Posterior vena cava (tissue), 2 donors: ENCODE data around the gene FHAD1. TPM values are rescaled to one million over a fixed set of nuclear protein-coding genes. Genes with fewer than 3 reads are reported as not detected.
"Not testable (repeated sequence)": the region's sequence is repeated elsewhere in the genome, so short reads cannot be mapped to it uniquely, and the experiment has no call there.

Source experiments
- DNase-seq: peaks from one replicate; pipeline ENCODE4 v3.0.0-alpha.2; 2020; ENCODE audit warnings: low spot score
- intact Hi-C, 2 donors: fragments of 100-400 bp; cut with DNase I; formaldehyde crosslinking; loops; one replicate each; pipeline versions ENCODE4 v1.14.1 to v1.14.2; 2022 to 2023
- total RNA-seq, 2 donors: library from RNA; stranded (reverse); fragmentation: NEBNext Ultra II Directional; extraction: Animal tissue kit (Norgen Biotek cat#: 25700); gene quantifications; one replicate each; pipeline ENCODE4 v1.2.1, GENCODE V29; 2021
- donor health status: DM: yes; HTN: yes; CAD: no.
- donor health status: DM: yes; HTN: yes; CAD: no.

FHAD1 gene
- total RNA-seq, 2 donors from 2014 or later: 0.43 TPM; not detected in 1

- no peak for DNase-seq
- intact Hi-C loops: no loop called here
These were observed 170.3 kb downstream of the FHAD1 start for GRCh38 chr1:15417059-15417934.

GRCh38 chr1:15418806-15419515, 171.9 kb downstream of the FHAD1 start:
- no peak for DNase-seq
- intact Hi-C loops: no loop called here

- intact Hi-C loops: no loop called here
- DNase-seq: no peak
These were observed 173.9 kb downstream of the FHAD1 start for GRCh38 chr1:15420853-15421465.

GRCh38 chr1:15422871-15423270, 175.8 kb downstream of the FHAD1 start:
- no peak for DNase-seq
- intact Hi-C loops: no loop called here

- DNase-seq: no peak
- intact Hi-C loops: no loop called here
These were observed 176.5 kb downstream of the FHAD1 start for GRCh38 chr1:15423355-15424077.

- intact Hi-C loops: no loop called here
- no peak for DNase-seq
These were observed 177.2 kb downstream of the FHAD1 start for GRCh38 chr1:15424146-15424667.

- intact Hi-C loops: no loop called here
- no peak for DNase-seq
These were observed 178.0 kb downstream of the FHAD1 start for GRCh38 chr1:15424981-15425380.

- intact Hi-C loops: no loop called here
- no peak for DNase-seq
These were observed 178.5 kb downstream of the FHAD1 start for GRCh38 chr1:15425521-15425920.

GRCh38 chr1:15425958-15426357, 178.9 kb downstream of the FHAD1 start:
- no peak for DNase-seq
- intact Hi-C loops: no loop called here

GRCh38 chr1:15426492-15427279, 179.7 kb downstream of the FHAD1 start:
- intact Hi-C loops: no loop called here
- no peak for DNase-seq

- DNase-seq: no peak
- intact Hi-C loops: no loop called here
These were observed 180.2 kb downstream of the FHAD1 start for GRCh38 chr1:15427280-15427666.

GRCh38 chr1:15428252-15428651, 181.2 kb downstream of the FHAD1 start:
- intact Hi-C loops: not testable (repeated sequence)

GRCh38 chr1:15428815-15429435, 181.9 kb downstream of the FHAD1 start:
- intact Hi-C loops: no loop called here
- DNase-seq: no peak

More at GRCh38 chr1:15428252-15428651, 181.2 kb downstream of the FHAD1 start:
- DNase-seq: not testable (repeated sequence)

GRCh38 chr1:15429701-15430149, 182.7 kb downstream of the FHAD1 start:
- intact Hi-C loops: loop anchor here (1.0 to 5.0 kb wide), 2 partner anchors 106 to 107 kb away; no protein-coding TSS in a partner anchor
- DNase-seq: no peak

- intact Hi-C loops: loop anchor here (1.0 to 5.0 kb wide), 2 partner anchors 108 to 109 kb away; no protein-coding TSS in a partner anchor
- peak; percentile 89 for DNase-seq
These were observed 184.0 kb downstream of the FHAD1 start for GRCh38 chr1:15430787-15431570.

GRCh38 chr1:15431571-15431948, 184.5 kb downstream of the FHAD1 start:
- intact Hi-C loops: loop anchor here in 1 of 2 donors (5.0 kb wide), 1 partner anchor 109 kb away; no protein-coding TSS in a partner anchor
- no peak for DNase-seq

- intact Hi-C loops: loop anchor here in 1 of 2 donors (5.0 kb wide), 1 partner anchor 110 kb away; no protein-coding TSS in a partner anchor
- no peak for DNase-seq
These were observed 185.3 kb downstream of the FHAD1 start for GRCh38 chr1:15432324-15432723.
